HepG2 (cell line): ENCODE measurements around the gene JAKMIP3. TPM values are rescaled to one million over a fixed set of nuclear protein-coding genes. Genes with fewer than 3 reads are reported as not detected.

Source experiments
- ATAC-seq: fragments of 200-7000 bp; cut with Tn5 transposase; 3 replicates; pipeline ENCODE4 v1.9.1; 2020; ENCODE audit warnings: mild to moderate bottlenecking, moderate library complexity
- BruUV-seq: library from RNA; stranded (reverse); fragments of 400-500 nt; replicated peaks from 2 replicates; lab custom pipeline; 2021; lab: Mats Ljungman, UMichigan
- CTCF ChIA-PET: fragments of 300-600 bp; formaldehyde crosslinking; extraction: SDS; loops from one replicate; lab custom pipeline; 2021; ENCODE audit warnings: low total read pairs, inconsistent platforms, low intra/inter-chr PET ratio; lab: Yijun Ruan, JAX
- POLR2A ChIA-PET: fragments of 350-600 bp; sonication (Branson Sonifier 250); formaldehyde crosslinking; loops from one replicate; lab custom pipeline; 2020; ENCODE audit warnings: antibody characterized with exemption, inconsistent platforms; lab: Yijun Ruan, JAX
- DNase-seq: peaks from one replicate; pipeline ENCODE4 v3.0.0-alpha.2; 2015; ENCODE audit warnings: low spot score
- FAIRE-seq: peaks from 3 replicates; lab custom pipeline; 2011; peaks lifted over from hg19 to GRCh38; lab: Jason Lieb, UNC
- H2AFZ ChIP-seq: one replicate; pipeline ENCODE4 v1.6.1; 2011; ENCODE audit warnings: low read length, inconsistent platforms
- H3K27ac ChIP-seq: fragments of 300-600 bp; 3 replicates; pipeline ENCODE4 v1.8.0; 2011; ENCODE audit warnings: mixed run types, mild to moderate bottlenecking, mixed read lengths, low read length, inconsistent platforms; ENCODE audit not compliant: insufficient read depth; ENCODE audit errors: extremely low read length
- H3K27me3 ChIP-seq, 2 experiments: fragments of 200-600 bp in 1 of 2; 2 replicates in 1 of 2; 3 replicates in 1 of 2; pipeline versions ENCODE4 v1.6.0 to v1.8.0; 2011; ENCODE audit warnings: low read length in 2 of 2, mild to moderate bottlenecking in 2 of 2, moderate library complexity in 2 of 2, inconsistent platforms in 1 of 2; ENCODE audit not compliant: insufficient read depth in 2 of 2, control insufficient read depth in 1 of 2
- H3K36me3 ChIP-seq, 2 experiments: fragments of 200-600 bp in 1 of 2; replicated peaks in 1 of 2; 2 replicates in 1 of 2; 3 replicates in 1 of 2; pipeline versions ENCODE4 v1.5.1 to v1.8.0; 2011; ENCODE audit warnings: low read length in 2 of 2, inconsistent platforms in 1 of 2; ENCODE audit not compliant: insufficient read depth in 2 of 2, control insufficient read depth in 1 of 2
- H3K4me1 ChIP-seq: 2 replicates; pipeline ENCODE4 v1.5.1; 2012; ENCODE audit warnings: low read length, inconsistent platforms; ENCODE audit not compliant: insufficient read depth
- H3K4me2 ChIP-seq: 2 replicates; pipeline ENCODE4 v1.6.0; 2011; ENCODE audit warnings: low read depth, low read length, inconsistent platforms
- H3K4me3 ChIP-seq, 3 experiments: fragments of 200-600 bp in 1 of 3; sonication (generic), shearing (Covaris generic) in 1 of 3; replicated peaks in 1 of 3; 2 replicates each; pipeline ENCODE4 v1.5.1; 2011 to 2016; ENCODE audit warnings: low read length in 3 of 3, inconsistent platforms in 2 of 3, low read depth in 2 of 3, mild to moderate bottlenecking in 2 of 3, control low read depth in 1 of 3, mixed read lengths in 1 of 3; ENCODE audit not compliant: insufficient read depth in 1 of 3
- H3K79me2 ChIP-seq: one replicate; pipeline ENCODE4 v1.6.1; 2011; ENCODE audit warnings: low read length, inconsistent platforms; ENCODE audit not compliant: insufficient read depth
- H3K9ac ChIP-seq: 2 replicates; pipeline ENCODE4 v1.6.0; 2011; ENCODE audit warnings: mild to moderate bottlenecking, low read depth, low read length, inconsistent platforms; ENCODE audit not compliant: insufficient read depth
- H3K9me3 ChIP-seq: 2 replicates; pipeline ENCODE4 v1.5.1; 2012; ENCODE audit warnings: mild to moderate bottlenecking, low read length
- H4K20me1 ChIP-seq: 2 replicates; pipeline ENCODE4 v1.6.0; 2011; ENCODE audit warnings: inconsistent platforms, mild to moderate bottlenecking, low read length, moderate library complexity; ENCODE audit not compliant: insufficient read depth
- CEBPG ChIP-seq: IDR thresholded peaks from 2 replicates; pipeline ENCODE4 v1.6.1; 2016
- MAFK ChIP-seq, 2 experiments: IDR thresholded peaks in 1 of 2; conservative IDR thresholded peaks in 1 of 2; 2 replicates each; pipeline ENCODE4 v1.6.1; 2011; ENCODE audit warnings: improper control_type of control experiment in 2 of 2, low read length in 2 of 2
- ZFP37 ChIP-seq: sonication (generic); formaldehyde crosslinking; IDR thresholded peaks from 2 replicates; pipeline ENCODE4 v1.4.0; 2020; ENCODE audit warnings: missing genetic modification reagents, borderline replicate concordance
- ZMYM3 ChIP-seq: sonication (generic); formaldehyde crosslinking; IDR thresholded peaks from 2 replicates; pipeline ENCODE4 v1.5.1; 2020; ENCODE audit warnings: mild to moderate bottlenecking, missing genetic modification reagents
- ZNF501 ChIP-seq: sonication (generic); formaldehyde crosslinking; IDR thresholded peaks from 2 replicates; pipeline ENCODE4 v1.5.1; 2020; ENCODE audit warnings: mild to moderate bottlenecking, moderate library complexity, missing genetic modification reagents
- WGBS: methylation state at CpG from one replicate; pipeline ENCODE4 v1.1.6; 2017; ENCODE audit warnings: low lambda C conversion rate; 5-methylcytosine and 5-hydroxymethylcytosine counted together
- in situ Hi-C: cut with HindIII; loops from 2 replicates; pipeline ENCODE4 v1.10.0; 2017; ENCODE audit warnings: low pct_unique_long_range_greater_than_20kb; ENCODE audit not compliant: extremely low pct_ligation_motif_present
- intact Hi-C: fragments of 100-400 bp; cut with micrococcal nuclease; formaldehyde crosslinking; loops from one replicate; pipeline ENCODE4 v1.10.0; 2022; ENCODE audit not compliant: unreplicated experiment
- polyA plus RNA-seq, 8 experiments: library from polyadenylated mRNA; depleted of rRNA in 3 of 8; stranded (reverse) in 7 of 8; unstranded in 1 of 8; fragments of >200 nt; fragmentation: Illumina TruSeq in 4 of 8; extraction: Trizol in 4 of 8; gene quantifications; 2 replicates each; pipeline versions ENCODE4 v1.2.1 to v1.2.3, GENCODE V29; 2011 to 2016; ENCODE audit warnings: low read depth in 4 of 8, missing spikeins in 1 of 8, mixed read lengths in 1 of 8; ENCODE audit not compliant: insufficient read depth in 1 of 8
- total RNA-seq, 5 experiments: library from RNA; depleted of rRNA; stranded (reverse); fragments of >200 nt; fragmentation: Illumina TruSeq; extraction: Trizol; gene quantifications; 2 replicates each; pipeline ENCODE4 v1.2.3, GENCODE V29; 2016; ENCODE audit warnings: low read depth in 1 of 5
- TF ChIP-seq, protein P1 (sequence below): sonication (generic); formaldehyde crosslinking; IDR thresholded peaks from 2 replicates; pipeline ENCODE4 v1.8.0; 2023; ENCODE audit warnings: mild to moderate bottlenecking, missing genetic modification reagents
- TF ChIP-seq, protein P2 (sequence below): sonication (generic); formaldehyde crosslinking; IDR thresholded peaks from 2 replicates; pipeline ENCODE4 v1.4.0; 2020; ENCODE audit warnings: missing genetic modification reagents
- TF ChIP-seq, protein P3 (sequence below): IDR thresholded peaks from 2 replicates; pipeline ENCODE4 v1.6.1; 2016; ENCODE audit warnings: mild to moderate bottlenecking, missing biosample characterization, missing genetic modification reagents
- TF ChIP-seq, protein P4 (sequence below): IDR thresholded peaks from 2 replicates; pipeline ENCODE4 v1.6.1; 2016; ENCODE audit warnings: missing compliant biosample characterization, missing genetic modification reagents, borderline replicate concordance
- TF ChIP-seq, protein P5 (sequence below): sonication (generic); formaldehyde crosslinking; IDR thresholded peaks from 2 replicates; pipeline ENCODE4 v1.8.0; 2022; ENCODE audit warnings: low read depth, missing genetic modification reagents

JAKMIP3 gene
- total and polyA plus RNA-seq, 2 of the 13 experiments (the other 11 are each of a cell fraction or from before 2014, with no cell fraction given), result 0.03 to 0.11 TPM

DNA sequence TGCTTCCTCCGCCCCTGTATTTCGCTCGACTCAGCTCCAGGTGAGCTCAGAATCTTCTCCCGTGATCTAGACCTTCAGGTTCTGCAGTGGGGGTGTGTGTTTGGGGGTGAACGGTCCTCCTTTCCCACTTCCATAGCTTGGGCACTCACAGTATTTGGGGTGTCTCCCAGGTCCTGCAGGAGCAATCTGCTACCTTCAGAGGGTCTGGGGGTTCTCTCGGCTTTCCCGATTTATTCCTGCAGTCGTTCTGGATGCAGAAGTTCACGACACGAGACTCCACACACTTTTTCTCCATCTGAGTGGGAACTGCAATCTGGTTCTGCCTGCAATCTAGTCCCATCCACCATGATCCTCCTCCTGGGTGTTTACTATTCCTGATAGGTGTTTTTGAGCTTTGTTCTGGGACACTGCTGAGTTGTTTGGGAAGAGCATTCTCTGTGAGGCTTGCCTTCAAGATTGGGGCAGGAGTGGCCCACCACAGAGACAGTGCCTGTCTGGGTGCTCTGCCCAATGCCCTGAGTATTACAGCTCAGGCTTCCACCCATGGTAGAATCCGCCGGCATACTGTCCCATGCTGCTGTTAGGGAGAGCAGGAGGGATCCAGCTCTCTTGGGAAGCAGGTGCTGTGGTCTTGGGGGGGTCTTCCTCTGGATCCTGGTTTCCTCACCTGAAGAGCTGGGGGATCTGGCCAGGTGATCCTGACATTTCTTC, 29.8 kb downstream of the JAKMIP3 start:
- Histone ChIP-seq H3K9ac (no peak overlapping the region), H3K27me3 (peaks cover 0 to 14% of the 10 kb centered on the region in 2 experiments; a peak in 1 of 5 replicates), H3K36me3 (no peaks in the 10 kb centered on the region), H3K4me1 (peaks cover 45% of the 10 kb centered on the region), H3K27ac (no peak overlapping the region), H3K4me2 (no peak overlapping the region), H2AFZ (no peak overlapping the region), H3K79me2 (no peaks in the 10 kb centered on the region), H3K9me3 (no peaks in the 10 kb centered on the region), H3K4me3 (no peak overlapping the region), H4K20me1 (no peaks in the 10 kb centered on the region)
- FAIRE-seq, result no peak
- POLR2A ChIA-PET, result no interaction called here
- no peak for DNase-seq
- ATAC-seq, result no peak
- TF ChIP-seq CEBPG (CRISPR knock-in tag), result no peak
- TF ChIP-seq, protein P1, sequence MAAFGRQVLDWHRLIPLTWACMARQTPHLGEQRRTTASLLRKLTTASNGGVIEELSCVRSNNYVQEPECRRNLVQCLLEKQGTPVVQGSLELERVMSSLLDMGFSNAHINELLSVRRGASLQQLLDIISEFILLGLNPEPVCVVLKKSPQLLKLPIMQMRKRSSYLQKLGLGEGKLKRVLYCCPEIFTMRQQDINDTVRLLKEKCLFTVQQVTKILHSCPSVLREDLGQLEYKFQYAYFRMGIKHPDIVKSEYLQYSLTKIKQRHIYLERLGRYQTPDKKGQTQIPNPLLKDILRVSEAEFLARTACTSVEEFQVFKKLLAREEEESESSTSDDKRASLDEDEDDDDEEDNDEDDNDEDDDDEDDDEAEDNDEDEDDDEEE, result no peak
- TF ChIP-seq, protein P2, sequence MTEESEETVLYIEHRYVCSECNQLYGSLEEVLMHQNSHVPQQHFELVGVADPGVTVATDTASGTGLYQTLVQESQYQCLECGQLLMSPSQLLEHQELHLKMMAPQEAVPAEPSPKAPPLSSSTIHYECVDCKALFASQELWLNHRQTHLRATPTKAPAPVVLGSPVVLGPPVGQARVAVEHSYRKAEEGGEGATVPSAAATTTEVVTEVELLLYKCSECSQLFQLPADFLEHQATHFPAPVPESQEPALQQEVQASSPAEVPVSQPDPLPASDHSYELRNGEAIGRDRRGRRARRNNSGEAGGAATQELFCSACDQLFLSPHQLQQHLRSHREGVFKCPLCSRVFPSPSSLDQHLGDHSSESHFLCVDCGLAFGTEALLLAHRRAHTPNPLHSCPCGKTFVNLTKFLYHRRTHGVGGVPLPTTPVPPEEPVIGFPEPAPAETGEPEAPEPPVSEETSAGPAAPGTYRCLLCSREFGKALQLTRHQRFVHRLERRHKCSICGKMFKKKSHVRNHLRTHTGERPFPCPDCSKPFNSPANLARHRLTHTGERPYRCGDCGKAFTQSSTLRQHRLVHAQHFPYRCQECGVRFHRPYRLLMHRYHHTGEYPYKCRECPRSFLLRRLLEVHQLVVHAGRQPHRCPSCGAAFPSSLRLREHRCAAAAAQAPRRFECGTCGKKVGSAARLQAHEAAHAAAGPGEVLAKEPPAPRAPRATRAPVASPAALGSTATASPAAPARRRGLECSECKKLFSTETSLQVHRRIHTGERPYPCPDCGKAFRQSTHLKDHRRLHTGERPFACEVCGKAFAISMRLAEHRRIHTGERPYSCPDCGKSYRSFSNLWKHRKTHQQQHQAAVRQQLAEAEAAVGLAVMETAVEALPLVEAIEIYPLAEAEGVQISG (CRISPR knock-in tag), result no peak
- TF ChIP-seq, protein P3, sequence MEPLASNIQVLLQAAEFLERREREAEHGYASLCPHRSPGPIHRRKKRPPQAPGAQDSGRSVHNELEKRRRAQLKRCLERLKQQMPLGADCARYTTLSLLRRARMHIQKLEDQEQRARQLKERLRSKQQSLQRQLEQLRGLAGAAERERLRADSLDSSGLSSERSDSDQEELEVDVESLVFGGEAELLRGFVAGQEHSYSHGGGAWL (CRISPR knock-in tag), result no peak
- TF ChIP-seq ZFP37 (CRISPR knock-in tag), result no peak
- TF ChIP-seq, protein P4, sequence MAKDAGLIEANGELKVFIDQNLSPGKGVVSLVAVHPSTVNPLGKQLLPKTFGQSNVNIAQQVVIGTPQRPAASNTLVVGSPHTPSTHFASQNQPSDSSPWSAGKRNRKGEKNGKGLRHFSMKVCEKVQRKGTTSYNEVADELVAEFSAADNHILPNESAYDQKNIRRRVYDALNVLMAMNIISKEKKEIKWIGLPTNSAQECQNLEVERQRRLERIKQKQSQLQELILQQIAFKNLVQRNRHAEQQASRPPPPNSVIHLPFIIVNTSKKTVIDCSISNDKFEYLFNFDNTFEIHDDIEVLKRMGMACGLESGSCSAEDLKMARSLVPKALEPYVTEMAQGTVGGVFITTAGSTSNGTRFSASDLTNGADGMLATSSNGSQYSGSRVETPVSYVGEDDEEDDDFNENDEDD (CRISPR knock-in tag), result no peak
- TF ChIP-seq MAFK (conservative IDR thresholded peaks at IDR 0.05 in 1 of 2, IDR thresholded peaks at IDR 0.05 in 1 of 2; ENCODE audit: low read length in 2 of 2), result no peak
- TF ChIP-seq, protein P5, sequence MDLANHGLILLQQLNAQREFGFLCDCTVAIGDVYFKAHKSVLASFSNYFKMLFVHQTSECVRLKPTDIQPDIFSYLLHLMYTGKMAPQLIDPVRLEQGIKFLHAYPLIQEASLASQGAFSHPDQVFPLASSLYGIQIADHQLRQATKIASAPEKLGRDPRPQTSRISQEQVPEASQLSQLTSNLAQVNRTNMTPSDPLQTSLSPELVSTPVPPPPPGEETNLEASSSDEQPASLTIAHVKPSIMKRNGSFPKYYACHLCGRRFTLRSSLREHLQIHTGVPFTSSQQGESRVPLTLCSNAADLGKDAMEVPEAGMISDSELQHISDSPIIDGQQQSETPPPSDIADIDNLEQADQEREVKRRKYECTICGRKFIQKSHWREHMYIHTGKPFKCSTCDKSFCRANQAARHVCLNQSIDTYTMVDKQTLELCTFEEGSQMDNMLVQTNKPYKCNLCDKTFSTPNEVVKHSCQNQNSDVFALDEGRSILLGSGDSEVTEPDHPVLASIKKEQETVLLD (CRISPR knock-in tag), result no peak
- no peak for TF ChIP-seq ZMYM3 (CRISPR knock-in tag)
- no peak for TF ChIP-seq ZNF501 (CRISPR knock-in tag)
- in situ Hi-C loops, result no loop called here
- BruUV-seq, result no TSS peak
- 64% methylated on average over 9 of the region's 12 CpGs for WGBS
- intact Hi-C loops, result no loop called here
- CTCF ChIA-PET, result no interaction called here
